HepG2 (cell line): ENCODE measurements around the gene RPS17. TPM values are rescaled to one million over a fixed set of nuclear protein-coding genes. Genes with fewer than 3 reads are reported as not detected.
A peak's percentile ranks its signal among the peaks of the same experiment; 100 is the strongest.

ENCODE experiments used
- CEBPZ ChIP-seq: IDR thresholded peaks from 2 replicates; pipeline ENCODE4 v1.6.1; 2012; ENCODE audit warnings: low read length, improper control_type of control experiment
- FIP1L1 ChIP-seq: fragments of 200-400 bp; formaldehyde crosslinking; IDR thresholded peaks from 2 replicates; pipeline ENCODE4 v1.6.1; 2018; ENCODE audit warnings: low read depth, mild to moderate bottlenecking, low read length, moderate library complexity, borderline replicate concordance; ENCODE audit not compliant: insufficient read depth
- HOXA9 ChIP-seq: sonication (generic); formaldehyde crosslinking; IDR thresholded peaks from 2 replicates; pipeline ENCODE4 v1.8.1; 2022; ENCODE audit warnings: missing genetic modification reagents, mild to moderate bottlenecking, moderate library complexity, borderline replicate concordance
- MAX ChIP-seq: IDR thresholded peaks from 2 replicates; pipeline ENCODE4 v1.6.1; 2012; ENCODE audit warnings: inconsistent platforms
- MTA1 ChIP-seq: sonication (generic); formaldehyde crosslinking; IDR thresholded peaks from 2 replicates; pipeline ENCODE4 v1.4.0; 2020; ENCODE audit warnings: missing genetic modification reagents, mild to moderate bottlenecking, borderline replicate concordance
- NAIF1 ChIP-seq: sonication (generic); formaldehyde crosslinking; IDR thresholded peaks from 2 replicates; pipeline ENCODE4 v1.5.0; 2020; ENCODE audit warnings: mild to moderate bottlenecking, missing genetic modification reagents, borderline replicate concordance
- PLRG1 ChIP-seq: fragments of 450-650 bp; conservative IDR thresholded peaks from 2 replicates; pipeline ENCODE4 v1.6.1; 2016
- POLR2AphosphoS5 ChIP-seq: IDR thresholded peaks from 2 replicates; pipeline ENCODE4 v1.6.1; 2012; ENCODE audit warnings: low read depth, low read length
- PRMT3 ChIP-seq: sonication (generic); formaldehyde crosslinking; IDR thresholded peaks from 2 replicates; pipeline ENCODE4 v1.8.1; 2022; ENCODE audit warnings: low read depth, mild to moderate bottlenecking, moderate library complexity, missing genetic modification reagents, borderline replicate concordance
- SMARCE1 ChIP-seq: fragments of 450-650 bp; IDR thresholded peaks from 2 replicates; pipeline ENCODE4 v1.6.1; 2017; ENCODE audit warnings: borderline replicate concordance
- SSRP1 ChIP-seq: IDR thresholded peaks from 2 replicates; pipeline ENCODE4 v1.6.1; 2016; ENCODE audit warnings: control low read depth
- SYNCRIP ChIP-seq: fragments of 200-400 bp; formaldehyde crosslinking; IDR thresholded peaks from 2 replicates; pipeline ENCODE4 v1.6.1; 2018; ENCODE audit warnings: mild to moderate bottlenecking, low read depth, low read length; ENCODE audit not compliant: insufficient read depth
- ZFP82 ChIP-seq: sonication (generic); formaldehyde crosslinking; IDR thresholded peaks from 2 replicates; pipeline ENCODE4 v1.5.1; 2020; ENCODE audit warnings: mild to moderate bottlenecking, missing genetic modification reagents, borderline replicate concordance
- ZKSCAN1 ChIP-seq: fragments of 150-350 bp; IDR thresholded peaks from 2 replicates; pipeline ENCODE4 v1.6.1; 2014; ENCODE audit warnings: low read length
- ZNF501 ChIP-seq: sonication (generic); formaldehyde crosslinking; IDR thresholded peaks from 2 replicates; pipeline ENCODE4 v1.5.1; 2020; ENCODE audit warnings: mild to moderate bottlenecking, moderate library complexity, missing genetic modification reagents
- ZNF558 ChIP-seq: sonication (generic); formaldehyde crosslinking; IDR thresholded peaks from 2 replicates; pipeline ENCODE4 v1.9.0; 2022; ENCODE audit warnings: mild to moderate bottlenecking, missing genetic modification reagents, borderline replicate concordance
- ZSCAN25 ChIP-seq: sonication (generic); formaldehyde crosslinking; IDR thresholded peaks from 2 replicates; pipeline ENCODE4 v1.8.0; 2022; ENCODE audit warnings: mild to moderate bottlenecking, missing genetic modification reagents
- polyA plus RNA-seq, 8 experiments: library from polyadenylated mRNA; depleted of rRNA in 3 of 8; stranded (reverse) in 7 of 8; unstranded in 1 of 8; fragments of >200 nt; fragmentation: Illumina TruSeq in 4 of 8; extraction: Trizol in 4 of 8; gene quantifications; 2 replicates each; pipeline versions ENCODE4 v1.2.1 to v1.2.3, GENCODE V29; 2011 to 2016; ENCODE audit warnings: low read depth in 4 of 8, missing spikeins in 1 of 8, mixed read lengths in 1 of 8; ENCODE audit not compliant: insufficient read depth in 1 of 8
- total RNA-seq, 5 experiments: library from RNA; depleted of rRNA; stranded (reverse); fragments of >200 nt; fragmentation: Illumina TruSeq; extraction: Trizol; gene quantifications; 2 replicates each; pipeline ENCODE4 v1.2.3, GENCODE V29; 2016; ENCODE audit warnings: low read depth in 1 of 5
- TF ChIP-seq, protein P1 (sequence below): sonication (generic); formaldehyde crosslinking; IDR thresholded peaks from 2 replicates; pipeline ENCODE4 v1.4.0; 2020; ENCODE audit warnings: mild to moderate bottlenecking, missing genetic modification reagents

RPS17 gene
- total and polyA plus RNA-seq, 2 of the 13 experiments (the other 11 are each of a cell fraction or from before 2014, with no cell fraction given): 2,570 to 5,021 TPM

GRCh38 chr15:82540055-82540983 is at the start of gene RPS17 (continued):
- no peak for TF ChIP-seq ZFP82 (CRISPR knock-in tag)
- no peak for TF ChIP-seq SSRP1 (CRISPR knock-in tag)
- no peak for TF ChIP-seq SYNCRIP
- TF ChIP-seq MAX: peak; percentile 82
- peak; percentile 22; the same call in 1 of the 2 replicates for TF ChIP-seq ZSCAN25
- peak; percentile 63; the same call in 1 of the 2 replicates for TF ChIP-seq HOXA9 (CRISPR knock-in tag)
- peak; percentile 68 for TF ChIP-seq ZNF501 (CRISPR knock-in tag)
- peak; percentile 79 for TF ChIP-seq NAIF1 (CRISPR knock-in tag)
- TF ChIP-seq POLR2AphosphoS5: peak; percentile 98
- TF ChIP-seq, protein P1, sequence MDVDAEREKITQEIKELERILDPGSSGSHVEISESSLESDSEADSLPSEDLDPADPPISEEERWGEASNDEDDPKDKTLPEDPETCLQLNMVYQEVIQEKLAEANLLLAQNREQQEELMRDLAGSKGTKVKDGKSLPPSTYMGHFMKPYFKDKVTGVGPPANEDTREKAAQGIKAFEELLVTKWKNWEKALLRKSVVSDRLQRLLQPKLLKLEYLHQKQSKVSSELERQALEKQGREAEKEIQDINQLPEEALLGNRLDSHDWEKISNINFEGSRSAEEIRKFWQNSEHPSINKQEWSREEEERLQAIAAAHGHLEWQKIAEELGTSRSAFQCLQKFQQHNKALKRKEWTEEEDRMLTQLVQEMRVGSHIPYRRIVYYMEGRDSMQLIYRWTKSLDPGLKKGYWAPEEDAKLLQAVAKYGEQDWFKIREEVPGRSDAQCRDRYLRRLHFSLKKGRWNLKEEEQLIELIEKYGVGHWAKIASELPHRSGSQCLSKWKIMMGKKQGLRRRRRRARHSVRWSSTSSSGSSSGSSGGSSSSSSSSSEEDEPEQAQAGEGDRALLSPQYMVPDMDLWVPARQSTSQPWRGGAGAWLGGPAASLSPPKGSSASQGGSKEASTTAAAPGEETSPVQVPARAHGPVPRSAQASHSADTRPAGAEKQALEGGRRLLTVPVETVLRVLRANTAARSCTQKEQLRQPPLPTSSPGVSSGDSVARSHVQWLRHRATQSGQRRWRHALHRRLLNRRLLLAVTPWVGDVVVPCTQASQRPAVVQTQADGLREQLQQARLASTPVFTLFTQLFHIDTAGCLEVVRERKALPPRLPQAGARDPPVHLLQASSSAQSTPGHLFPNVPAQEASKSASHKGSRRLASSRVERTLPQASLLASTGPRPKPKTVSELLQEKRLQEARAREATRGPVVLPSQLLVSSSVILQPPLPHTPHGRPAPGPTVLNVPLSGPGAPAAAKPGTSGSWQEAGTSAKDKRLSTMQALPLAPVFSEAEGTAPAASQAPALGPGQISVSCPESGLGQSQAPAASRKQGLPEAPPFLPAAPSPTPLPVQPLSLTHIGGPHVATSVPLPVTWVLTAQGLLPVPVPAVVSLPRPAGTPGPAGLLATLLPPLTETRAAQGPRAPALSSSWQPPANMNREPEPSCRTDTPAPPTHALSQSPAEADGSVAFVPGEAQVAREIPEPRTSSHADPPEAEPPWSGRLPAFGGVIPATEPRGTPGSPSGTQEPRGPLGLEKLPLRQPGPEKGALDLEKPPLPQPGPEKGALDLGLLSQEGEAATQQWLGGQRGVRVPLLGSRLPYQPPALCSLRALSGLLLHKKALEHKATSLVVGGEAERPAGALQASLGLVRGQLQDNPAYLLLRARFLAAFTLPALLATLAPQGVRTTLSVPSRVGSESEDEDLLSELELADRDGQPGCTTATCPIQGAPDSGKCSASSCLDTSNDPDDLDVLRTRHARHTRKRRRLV (CRISPR knock-in tag): peak; percentile 77; the same call in 1 of the 2 replicates
- TF ChIP-seq PLRG1: no peak
- no peak for TF ChIP-seq CEBPZ
- no peak for TF ChIP-seq SMARCE1
- peak; percentile 75; the same call in 1 of the 2 replicates for TF ChIP-seq PRMT3 (CRISPR knock-in tag)
- no peak for TF ChIP-seq ZKSCAN1
- no peak; the same call in 1 of the 2 replicates for TF ChIP-seq FIP1L1
- no peak; the same call in 1 of the 2 replicates for TF ChIP-seq ZNF558 (CRISPR knock-in tag)
- TF ChIP-seq MTA1: 0 out of 2 replicates have a peak, but pooled peaks have one; percentile 57
